Measurements from ENCODE around the gene RALGPS1.

Gene RALGPS1

GRCh38 chr9:127078988-127079387 is 164.4 kb downstream of the RALGPS1 start:
- DNase-seq (ENCODE audit: low read depth, low spot score): no peak

DNA sequence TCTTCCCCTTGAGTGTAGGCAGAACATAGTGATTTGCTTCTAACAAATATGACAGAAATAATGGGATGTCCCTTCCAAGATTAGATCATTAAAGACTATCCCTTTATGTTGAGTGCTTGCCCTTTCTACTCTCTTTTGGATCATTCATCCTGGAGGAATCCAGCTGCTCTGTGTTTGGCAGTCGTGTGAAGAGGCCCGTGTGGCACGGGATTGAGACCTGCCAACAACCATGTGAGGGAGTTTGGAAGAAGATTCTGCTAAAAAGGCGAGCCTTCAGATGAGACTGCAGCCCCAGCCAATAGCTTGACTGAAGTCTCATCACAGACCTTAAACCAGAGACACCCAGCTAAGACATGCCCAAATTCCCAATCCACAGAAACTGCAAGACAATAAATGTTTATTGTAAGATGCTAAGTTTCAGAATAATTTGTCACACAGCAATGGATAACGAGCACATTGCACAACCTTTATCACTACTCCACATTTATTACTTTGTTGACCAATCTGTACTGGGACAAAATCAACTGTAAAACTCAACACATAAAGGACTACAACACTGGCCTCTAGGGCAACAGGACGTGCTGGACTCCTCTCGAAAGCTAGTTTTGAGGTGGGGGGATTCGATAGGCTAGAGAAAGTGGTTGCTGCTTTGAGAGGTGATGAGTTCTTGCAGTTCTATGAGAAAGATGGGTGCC is 165.0 kb downstream of the RALGPS1 start:
- DNase-seq (ENCODE audit: low read depth, low spot score): no peak

- no peak for DNase-seq (ENCODE audit: low read depth, low spot score)
These were observed 166.9 kb downstream of the RALGPS1 start for GRCh38 chr9:127081250-127082185.

DNA sequence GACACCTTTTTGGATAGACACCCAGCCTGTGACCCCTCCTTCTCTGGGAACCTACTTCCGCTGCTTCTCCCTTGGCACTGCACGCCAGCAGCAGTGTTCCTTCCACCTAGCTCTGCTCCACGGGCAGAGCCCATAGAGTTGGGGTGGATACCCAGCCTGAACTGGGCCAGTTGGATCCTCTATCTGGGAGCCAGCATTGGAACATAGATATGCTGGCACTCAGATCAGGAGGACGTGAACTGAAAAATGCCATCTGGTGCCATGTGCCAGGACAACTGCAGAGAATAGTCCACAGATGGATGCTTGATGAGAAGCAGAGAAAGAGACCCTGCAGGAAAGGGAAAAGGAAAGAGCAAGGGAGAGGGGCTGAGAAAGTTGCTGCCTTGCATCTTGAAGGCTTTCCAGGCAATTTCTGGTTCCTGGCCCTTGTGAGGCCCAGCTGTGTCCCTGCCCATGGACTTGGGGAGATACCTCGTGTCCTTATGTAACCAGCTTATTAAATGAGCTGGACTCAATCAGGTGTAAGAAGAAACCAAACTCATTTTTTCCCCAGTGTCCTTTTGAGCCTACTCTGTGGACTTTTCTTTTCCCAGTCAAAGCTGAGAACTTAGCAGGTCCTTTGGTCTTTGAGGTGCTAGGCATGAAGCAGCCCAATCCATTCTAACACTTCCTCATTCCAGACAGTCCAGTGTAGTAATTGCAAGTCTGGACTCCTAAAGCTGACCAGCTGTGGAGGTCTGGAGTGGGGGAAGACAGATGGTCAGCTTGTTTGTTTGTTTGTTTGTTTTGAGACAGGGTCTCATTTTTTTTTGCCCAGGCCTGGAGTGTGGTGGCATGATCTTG is 168.8 kb downstream of the RALGPS1 start:
- DNase-seq (ENCODE audit: low read depth, low spot score): no peak

DNA sequence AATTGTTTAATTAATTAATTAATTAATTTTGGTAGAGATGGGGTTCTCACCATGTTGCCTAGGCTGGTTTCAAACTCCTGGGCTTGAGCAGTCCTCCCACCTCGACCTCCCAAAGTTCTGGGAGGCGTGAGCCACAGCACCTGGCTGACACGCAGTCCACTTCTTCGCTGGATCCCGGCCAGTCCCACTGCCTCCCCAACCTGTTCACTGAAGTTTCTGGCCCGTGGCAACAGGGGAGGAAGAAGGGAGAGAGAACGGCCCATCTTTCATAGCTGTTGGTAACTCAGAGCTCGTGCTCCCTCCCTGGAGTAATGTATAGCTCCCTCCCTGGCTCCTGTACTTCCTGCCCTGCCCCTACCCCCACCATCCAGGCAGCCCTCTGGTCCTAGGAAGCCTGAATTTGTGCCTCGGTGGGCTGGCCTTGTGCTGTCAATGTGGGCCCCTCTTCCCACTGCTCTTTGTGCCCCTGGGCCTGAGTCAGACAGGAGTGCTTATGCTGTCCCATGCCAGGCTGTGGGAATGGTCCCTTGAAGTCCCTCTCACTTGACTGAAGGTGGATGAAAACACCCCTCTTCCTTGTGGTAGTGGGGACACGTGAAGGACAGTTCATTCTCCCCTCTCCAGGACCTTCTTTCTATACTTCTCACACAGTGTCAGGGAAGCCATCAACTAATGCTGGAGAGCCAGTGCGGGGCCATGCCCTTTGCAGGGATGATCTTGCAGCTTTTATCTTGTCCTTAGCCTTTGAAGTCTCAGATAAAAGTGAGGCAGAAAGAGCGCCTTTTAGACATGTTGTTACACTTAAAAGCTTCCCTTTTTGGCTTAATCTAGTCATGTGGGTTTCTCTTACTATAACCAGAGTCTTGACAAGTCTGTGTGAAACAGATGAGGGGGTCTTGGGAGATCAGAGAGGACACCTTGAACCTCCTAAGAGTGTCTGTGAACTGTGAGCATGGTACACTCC is 169.8 kb downstream of the RALGPS1 start:
- no peak for DNase-seq (ENCODE audit: low read depth, low spot score)

DNA sequence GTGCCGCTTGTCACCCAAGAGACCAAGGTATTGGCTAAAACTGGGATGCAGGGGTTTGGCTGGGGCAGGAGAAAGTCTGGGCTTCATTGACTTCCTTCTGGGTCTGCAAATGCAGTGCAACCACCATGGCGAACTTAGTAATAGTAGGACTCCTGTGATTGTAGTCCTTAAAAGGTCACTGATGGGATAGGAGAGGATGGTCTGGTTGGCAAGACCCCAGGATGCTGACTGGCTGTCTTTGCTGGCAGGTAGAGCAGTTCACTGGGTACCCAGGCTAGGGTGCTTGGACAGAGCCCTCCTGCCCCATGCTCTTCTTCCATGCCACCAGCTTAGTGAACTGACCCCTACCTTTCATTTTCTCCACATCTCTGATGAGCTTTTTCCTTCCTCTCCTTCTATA is 170.6 kb downstream of the RALGPS1 start:
- no peak for DNase-seq (ENCODE audit: low read depth, low spot score)

- no peak for DNase-seq (ENCODE audit: low read depth, low spot score)
These were observed 172.2 kb downstream of the RALGPS1 start for GRCh38 chr9:127086771-127087170.

DNA sequence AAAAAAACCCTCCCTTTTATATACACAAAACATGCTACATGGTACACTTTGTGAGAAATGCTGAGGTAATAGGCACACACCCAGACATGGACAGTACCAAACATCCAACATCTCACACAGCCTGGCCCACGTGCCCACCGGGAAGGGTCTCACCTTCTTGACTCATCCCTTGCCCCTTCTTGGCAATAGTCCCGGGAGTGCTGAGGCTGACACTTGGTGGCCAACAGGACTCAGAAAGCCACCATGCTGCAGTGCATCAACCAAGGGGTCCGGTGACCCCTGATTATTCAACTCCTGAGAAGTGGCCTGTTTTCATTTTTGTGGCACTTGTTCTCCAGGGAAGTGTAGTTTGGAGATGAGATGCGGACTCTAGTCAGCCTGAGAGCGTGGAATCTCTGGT is 172.8 kb downstream of the RALGPS1 start:
- DNase-seq (ENCODE audit: low read depth, low spot score): no peak

DNA sequence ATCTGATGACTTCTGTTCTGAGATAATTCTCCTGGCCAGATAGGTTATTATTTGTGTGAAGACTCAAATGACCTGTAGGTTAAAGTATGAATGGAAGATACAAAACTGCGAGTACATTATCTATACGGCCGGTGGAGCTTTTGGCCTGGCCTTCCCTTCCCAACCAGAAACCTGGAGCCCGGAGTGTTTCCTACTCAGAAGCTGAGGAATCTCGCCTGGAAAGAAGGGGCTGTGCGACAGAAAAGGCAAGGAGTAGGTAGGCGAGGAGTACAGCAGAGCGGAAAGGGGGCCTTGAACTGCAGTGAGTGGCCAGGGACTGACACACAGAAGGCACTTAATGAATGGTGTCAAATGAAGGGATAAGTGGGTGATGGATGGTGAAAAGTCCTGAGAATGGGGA is 173.3 kb downstream of the RALGPS1 start:
- DNase-seq (ENCODE audit: low read depth, low spot score): no peak

GRCh38 chr9:127088724-127089615 is 174.4 kb downstream of the RALGPS1 start:
- no peak for DNase-seq (ENCODE audit: low read depth, low spot score)

GRCh38 chr9:127089631-127090081 is 175.1 kb downstream of the RALGPS1 start:
- DNase-seq (ENCODE audit: low read depth, low spot score): no peak

GRCh38 chr9:127090341-127090985 is 175.9 kb downstream of the RALGPS1 start:
- no peak for DNase-seq (ENCODE audit: low read depth, low spot score)

- no peak for DNase-seq (ENCODE audit: low read depth, low spot score)
These were observed 176.9 kb downstream of the RALGPS1 start for GRCh38 chr9:127091526-127091925.

- no peak for DNase-seq (ENCODE audit: low read depth, low spot score)
These were observed 177.5 kb downstream of the RALGPS1 start for GRCh38 chr9:127092041-127092608.

DNA sequence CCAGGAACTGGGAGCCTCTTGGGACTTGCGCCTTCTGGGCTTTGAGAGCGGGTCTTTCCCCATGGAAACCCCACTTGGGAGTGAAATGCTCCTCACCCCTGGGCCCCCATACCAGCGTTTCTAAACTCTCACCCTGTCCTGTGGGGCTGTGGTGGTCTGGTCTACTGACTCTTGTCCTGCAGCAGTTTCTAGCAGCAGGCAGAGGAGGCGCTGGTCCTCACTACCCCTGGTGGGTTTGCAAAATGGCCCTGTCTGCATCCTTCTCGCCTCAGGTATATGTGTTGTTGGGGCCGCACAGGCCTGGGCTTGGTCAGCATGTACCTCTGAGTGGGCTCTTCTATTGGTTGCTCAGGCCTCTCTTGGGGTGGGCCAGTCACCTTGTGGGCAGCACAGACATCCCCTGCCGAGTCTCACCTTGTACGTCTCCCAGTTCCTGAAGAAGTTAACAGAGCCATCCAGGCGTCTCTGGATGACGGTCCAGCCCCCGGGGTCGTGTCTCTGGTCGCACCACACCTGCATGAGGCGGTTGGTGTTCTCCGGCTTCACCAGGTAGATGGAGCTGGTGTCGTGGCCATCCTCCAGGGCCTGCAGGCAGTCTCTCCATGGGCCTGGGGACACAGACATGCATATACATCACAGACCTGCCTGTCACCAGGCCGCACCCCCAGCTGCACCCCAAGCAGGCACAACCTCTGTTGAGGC is 178.9 kb downstream of the RALGPS1 start:
- DNase-seq (ENCODE audit: low read depth, low spot score): no peak

GRCh38 chr9:127095411-127095810 is 180.8 kb downstream of the RALGPS1 start:
- DNase-seq (ENCODE audit: low read depth, low spot score): no peak

DNA sequence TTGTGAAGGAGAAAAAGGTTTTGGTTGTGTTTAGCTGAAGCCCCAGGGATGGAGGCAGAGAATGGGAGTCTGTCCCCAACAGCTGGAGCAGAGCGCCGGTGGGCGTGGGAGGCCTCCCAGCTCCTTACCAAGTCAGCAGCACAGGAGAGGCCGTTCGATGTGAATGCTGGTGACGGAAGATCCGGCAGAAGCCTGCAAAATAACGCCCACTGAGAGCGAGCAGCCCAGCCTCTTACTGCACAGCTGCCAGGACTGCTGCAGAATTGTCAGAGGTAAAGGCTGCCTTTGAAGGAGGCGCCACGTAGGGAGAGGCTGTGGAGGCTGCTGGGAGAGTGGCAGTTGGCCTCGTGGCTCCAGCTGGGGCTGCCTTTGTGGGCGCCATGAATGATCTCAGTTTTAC is 181.6 kb downstream of the RALGPS1 start:
- no peak for DNase-seq (ENCODE audit: low read depth, low spot score)

GRCh38 chr9:127097683-127098082 is 183.1 kb downstream of the RALGPS1 start:
- no peak for DNase-seq (ENCODE audit: low read depth, low spot score)
